Activated B cell treated with CpG ODN at 0.5 μM for 24 hours (primary cell): ENCODE data around the gene TMEM250. TPM values are rescaled to one million over a fixed set of nuclear protein-coding genes. Genes with fewer than 3 reads are reported as not detected.

Source experiments
- ATAC-seq: fragments of 200-7000 bp; cut with Tn5 transposase; one replicate; pipeline ENCODE4 v1.10.0; 2021; ENCODE audit warnings: low read depth, mild to moderate bottlenecking, moderate library complexity
- CTCF ChIA-PET: fragments of 350-600 bp; sonication (Branson Sonifier 250); formaldehyde crosslinking; loops from one replicate; lab custom pipeline; 2021; ENCODE audit warnings: antibody characterized with exemption; lab: Charles Lee
- POLR2A ChIA-PET: fragments of 350-600 bp; sonication (Branson Sonifier 250); formaldehyde crosslinking; loops from one replicate; lab custom pipeline; 2021; ENCODE audit warnings: antibody characterized with exemption; lab: Charles Lee
- DNase-seq: peaks from one replicate; pipeline ENCODE4 v3.0.0; 2022
- H3K27ac Mint-ChIP-seq: one replicate; pipeline ENCODE4 v1.8.0; 2020; ENCODE audit warnings: mixed read lengths
- H3K27me3 Mint-ChIP-seq: one replicate; pipeline ENCODE4 v1.8.0; 2021; ENCODE audit warnings: mixed read lengths
- H3K36me3 Mint-ChIP-seq: one replicate; pipeline ENCODE4 v1.8.0; 2021; ENCODE audit warnings: low read depth, mixed read lengths
- H3K4me1 Mint-ChIP-seq: one replicate; pipeline ENCODE4 v1.8.0; 2021; ENCODE audit warnings: mixed read lengths
- H3K4me3 Mint-ChIP-seq: one replicate; pipeline ENCODE4 v1.8.0; 2020; ENCODE audit warnings: mild to moderate bottlenecking, mixed read lengths
- H3K9me3 Mint-ChIP-seq: one replicate; pipeline ENCODE4 v1.8.0; 2020; ENCODE audit warnings: mixed read lengths
- CTCF ChIP-seq: fragments of 200-600 bp; IDR thresholded peaks from one replicate; pipeline ENCODE4 v1.8.0; 2022; ENCODE audit warnings: antibody characterized with exemption, mild to moderate bottlenecking
- intact Hi-C: fragments of 100-400 bp; cut with micrococcal nuclease; formaldehyde crosslinking; loops from one replicate; pipeline ENCODE4 v1.15.1; 2024
- total RNA-seq: library from RNA; stranded (reverse); gene quantifications from 2 replicates; pipeline ENCODE4 v1.2.3, GENCODE V29; 2022

The TMEM250 gene
- total RNA-seq, 1 donor from 2014 or later, result 23.4 TPM

- ChIA-PET CTCF (no interaction called here), POLR2A (no interaction called here)
- DNase-seq, result no peak
Observed at GRCh38 chr9:136081113-136081825, 37.4 kb downstream of the TMEM250 start.

DNA sequence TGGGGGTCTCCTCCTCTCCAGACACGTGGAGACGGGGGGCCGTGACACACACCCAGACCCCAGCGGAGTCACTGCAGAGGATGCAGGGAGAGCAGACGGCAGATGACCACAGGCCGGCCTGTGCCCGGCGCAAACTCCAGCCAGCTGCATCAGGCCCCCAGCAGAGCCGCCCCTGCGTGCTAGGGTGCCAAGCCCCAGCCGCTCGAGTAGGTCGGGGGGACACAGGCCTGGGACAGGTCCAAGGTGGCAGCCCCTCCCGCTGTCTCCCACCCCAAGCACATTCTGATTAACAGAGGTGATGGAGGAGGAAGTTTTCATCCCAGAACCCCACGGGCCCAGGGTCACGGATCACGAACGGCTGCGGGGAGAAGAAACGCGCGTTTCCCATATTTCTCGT is 38.0 kb downstream of the TMEM250 start:
- POLR2A ChIA-PET, result no interaction called here
- no peak overlapping the region for H3K27ac Mint-ChIP-seq
- no peak overlapping the region for H3K4me3 Mint-ChIP-seq
- ATAC-seq (no peak), DNase-seq (no peak)
- no peaks in the 10 kb centered on the region for H3K36me3 Mint-ChIP-seq
- peaks cover 9% of the 10 kb centered on the region for H3K27me3 Mint-ChIP-seq
- CTCF ChIA-PET, result no interaction called here
- H3K4me1 Mint-ChIP-seq, result peaks cover 10% of the 10 kb centered on the region
- no peak for TF ChIP-seq CTCF
- H3K9me3 Mint-ChIP-seq, result no peaks in the 10 kb centered on the region
- intact Hi-C loops, result no loop called here

More at GRCh38 chr9:136081113-136081825, 37.4 kb downstream of the TMEM250 start:
- intact Hi-C loops, result no loop called here
- H3K4me1 Mint-ChIP-seq, result peaks cover 5% of the 10 kb centered on the region
- TF ChIP-seq CTCF, result no peak
- H3K4me3 Mint-ChIP-seq, result no peak overlapping the region
- H3K27ac Mint-ChIP-seq, result no peak overlapping the region
- peaks cover 4% of the 10 kb centered on the region for H3K27me3 Mint-ChIP-seq
- ATAC-seq, result no peak
- H3K9me3 Mint-ChIP-seq, result no peaks in the 10 kb centered on the region
- no peaks in the 10 kb centered on the region for H3K36me3 Mint-ChIP-seq

DNA sequence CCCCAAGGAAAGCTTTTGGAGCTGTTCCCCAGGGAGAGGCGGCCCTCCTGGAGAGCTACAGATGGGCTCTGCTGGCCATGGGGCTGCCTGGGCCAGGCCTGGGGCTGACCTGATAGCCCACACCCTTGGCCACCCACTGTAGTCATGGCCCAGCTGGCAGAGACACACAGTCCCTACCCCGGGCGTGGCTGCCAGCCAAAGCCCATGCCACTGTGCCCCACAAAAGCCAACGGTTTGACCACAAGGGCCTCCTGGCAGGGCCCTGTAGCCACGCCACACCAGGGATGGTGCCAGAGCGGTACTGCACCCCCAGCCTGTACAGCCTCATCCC is 38.8 kb downstream of the TMEM250 start:
- peaks cover 9% of the 10 kb centered on the region for H3K27me3 Mint-ChIP-seq
- no peak overlapping the region for H3K4me3 Mint-ChIP-seq
- no peaks in the 10 kb centered on the region for H3K9me3 Mint-ChIP-seq
- ATAC-seq (no peak), DNase-seq (no peak)
- peaks cover 15% of the 10 kb centered on the region for H3K4me1 Mint-ChIP-seq
- CTCF ChIA-PET, result no interaction called here
- no peak for TF ChIP-seq CTCF
- H3K27ac Mint-ChIP-seq, result no peak overlapping the region
- H3K36me3 Mint-ChIP-seq, result no peaks in the 10 kb centered on the region
- POLR2A ChIA-PET, result no interaction called here
- intact Hi-C loops, result no loop called here

GRCh38 chr9:136079211-136079915 is 39.3 kb downstream of the TMEM250 start:
- Mint-ChIP-seq H3K27ac (no peak overlapping the region), H3K36me3 (no peaks in the 10 kb centered on the region), H3K27me3 (peaks cover 9% of the 10 kb centered on the region), H3K9me3 (no peaks in the 10 kb centered on the region), H3K4me3 (no peak overlapping the region), H3K4me1 (peaks cover 13% of the 10 kb centered on the region)
- intact Hi-C loops, result no loop called here
- DNase-seq, result no peak
- ATAC-seq, result no peak
- CTCF ChIA-PET, result no interaction called here
- no peak for TF ChIP-seq CTCF
- POLR2A ChIA-PET, result interaction anchor here (0.8 kb wide), 1 partner anchor 118 kb away, joined by 3 read pairs; the partner anchor contains the start of gene UBAC1

DNA sequence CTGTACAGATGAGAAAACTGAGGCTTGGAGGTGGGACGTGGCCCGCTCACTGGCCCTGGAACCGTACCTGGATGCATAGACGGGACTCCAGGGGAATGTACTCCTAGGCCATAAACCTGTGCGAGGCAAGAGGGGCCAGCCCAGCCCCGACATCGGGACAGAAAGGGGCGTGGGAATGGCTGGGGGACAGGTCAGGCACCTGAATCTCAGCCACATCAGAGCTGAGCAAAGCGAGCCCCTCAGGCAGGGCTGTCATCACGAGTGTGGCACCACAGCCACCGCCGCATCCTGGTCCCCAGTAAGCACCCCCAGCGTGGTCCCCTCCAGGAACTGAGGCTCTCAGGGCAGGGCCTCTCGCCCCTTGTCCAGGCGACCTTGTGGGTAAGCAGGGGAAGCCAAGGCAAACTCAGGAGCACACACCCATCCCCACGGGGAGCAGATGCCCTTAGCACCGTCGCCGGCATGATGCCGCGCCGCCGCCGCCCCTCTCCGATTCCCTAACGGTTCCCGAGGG is 40.1 kb downstream of the TMEM250 start:
- ATAC-seq (no peak), DNase-seq (no peak)
- Mint-ChIP-seq H3K36me3 (no peaks in the 10 kb centered on the region), H3K4me3 (no peak overlapping the region), H3K27ac (no peak overlapping the region), H3K27me3 (peaks cover 11% of the 10 kb centered on the region), H3K4me1 (peaks cover 13% of the 10 kb centered on the region), H3K9me3 (no peaks in the 10 kb centered on the region)
- intact Hi-C loops, result no loop called here
- no peak for TF ChIP-seq CTCF
- ChIA-PET POLR2A (interaction anchor here (0.8 kb wide), 1 partner anchor 117 kb away, joined by 3 read pairs; the partner anchor contains the start of gene UBAC1), CTCF (no interaction called here)
